GM18951 (cell line): ENCODE results near the gene CKAP5.

Experiments used
- POLR2A ChIP-seq: IDR thresholded peaks from 4 replicates; pipeline ENCODE4 v1.6.1; 2011; ENCODE audit warnings: mild to moderate bottlenecking; ENCODE audit not compliant: insufficient read length, insufficient read depth; ENCODE audit errors: extremely low read depth
- in situ Hi-C: fragments of 300-500 bp; cut with MboI; formaldehyde crosslinking; loops from one replicate; pipeline ENCODE4 v1.12.0; 2022; ENCODE audit warnings: low sequenced_read_pairs, mixed read lengths, inconsistent platforms; ENCODE audit not compliant: unreplicated experiment

Gene CKAP5

DNA sequence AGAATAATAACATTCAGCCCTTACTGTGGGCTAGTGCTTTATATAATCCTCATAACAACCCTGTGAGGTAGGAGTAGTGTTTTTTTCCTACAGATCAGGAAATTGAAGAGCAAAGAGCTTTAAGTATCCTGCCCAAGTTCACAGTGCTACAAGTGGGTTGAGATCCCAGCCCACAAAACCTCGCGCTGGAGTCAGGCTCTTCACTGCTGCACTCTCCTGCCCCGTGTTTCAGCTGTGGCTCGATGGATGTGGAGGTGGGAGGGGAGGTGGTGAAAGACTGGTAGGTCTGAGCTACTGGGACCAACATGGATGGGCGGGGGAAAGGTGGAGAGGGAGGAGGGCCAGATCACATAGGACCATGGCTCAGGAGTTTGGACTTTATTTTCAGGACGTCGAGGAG, 139.2 kb downstream of the CKAP5 start:
- in situ Hi-C loops: no loop called here
- no peak for TF ChIP-seq POLR2A

- no peak for TF ChIP-seq POLR2A
- in situ Hi-C loops: no loop called here
These were observed 140.9 kb downstream of the CKAP5 start for GRCh38 chr11:46705070-46705688.

DNA sequence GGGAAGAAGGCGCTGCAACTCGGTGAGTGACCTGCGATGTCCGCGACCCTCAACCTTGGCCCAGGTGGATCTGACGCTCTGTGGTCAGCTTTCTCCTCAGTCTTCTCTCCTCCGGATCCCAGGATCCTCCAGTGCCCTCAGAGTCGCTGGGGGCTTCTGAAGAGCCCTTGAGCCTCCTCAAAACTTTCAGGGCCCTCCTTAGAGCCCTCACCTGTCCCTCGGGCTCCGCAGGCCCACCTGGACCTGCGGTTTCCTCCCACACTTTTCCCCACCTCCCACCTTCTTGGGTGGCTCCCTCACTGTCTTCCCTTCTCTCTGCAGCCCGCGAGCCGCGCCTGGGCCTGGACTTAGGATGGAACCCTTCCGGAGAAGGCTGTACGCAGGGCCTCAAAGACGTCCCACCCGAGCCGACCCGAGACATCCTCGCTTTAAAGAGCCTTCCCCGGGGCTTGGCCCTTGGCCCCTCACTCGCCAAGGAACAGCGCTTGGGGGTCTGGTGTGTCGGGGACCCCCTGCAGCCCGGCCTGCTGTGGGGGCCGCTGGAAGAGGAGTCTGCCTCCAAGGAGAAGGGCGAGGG, 144.9 kb downstream of the CKAP5 start:
- in situ Hi-C loops: no loop called here
- TF ChIP-seq POLR2A: peak; percentile 8

- in situ Hi-C loops: no loop called here
- peak; percentile 87 for TF ChIP-seq POLR2A
These were observed 145.6 kb downstream of the CKAP5 start, which contains the start of the genes ARHGAP1 and ZNF408 for GRCh38 chr11:46700241-46701077. Gene ARHGAP1 (minus strand): TSS chr11:46700619. CDS start chr11:46696107, 4,512 bp downstream. Gene ZNF408 (plus strand): TSS chr11:46701031. CDS start chr11:46701048, 17 bp downstream.

GRCh38 chr11:46698597-46698996, 147.5 kb downstream of the CKAP5 start:
- in situ Hi-C loops: no loop called here
- TF ChIP-seq POLR2A: no peak

GRCh38 chr11:46697723-46698122, 148.4 kb downstream of the CKAP5 start:
- in situ Hi-C loops: no loop called here
- TF ChIP-seq POLR2A: no peak

- in situ Hi-C loops: no loop called here
- TF ChIP-seq POLR2A: no peak
These were observed 148.8 kb downstream of the CKAP5 start for GRCh38 chr11:46697303-46697702.

DNA sequence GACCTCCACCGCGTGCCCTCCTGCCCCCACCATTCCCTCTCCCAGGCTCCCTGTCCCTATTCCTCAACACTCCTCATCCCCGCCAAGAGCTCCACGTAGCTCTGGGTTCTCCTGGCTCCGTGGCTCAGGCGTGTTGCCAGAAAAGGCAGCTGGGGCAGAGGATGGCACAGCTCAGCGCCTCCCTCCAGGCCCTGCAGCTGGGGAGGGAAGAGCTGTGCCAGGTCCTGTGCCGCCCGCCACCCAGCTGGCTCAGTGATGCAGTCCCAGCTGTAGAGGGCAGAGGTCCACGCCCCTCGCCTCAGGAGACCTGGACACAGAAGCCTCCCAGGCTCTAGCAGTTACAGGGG, 149.9 kb downstream of the CKAP5 start:
- no peak for TF ChIP-seq POLR2A
- in situ Hi-C loops: no loop called here

DNA sequence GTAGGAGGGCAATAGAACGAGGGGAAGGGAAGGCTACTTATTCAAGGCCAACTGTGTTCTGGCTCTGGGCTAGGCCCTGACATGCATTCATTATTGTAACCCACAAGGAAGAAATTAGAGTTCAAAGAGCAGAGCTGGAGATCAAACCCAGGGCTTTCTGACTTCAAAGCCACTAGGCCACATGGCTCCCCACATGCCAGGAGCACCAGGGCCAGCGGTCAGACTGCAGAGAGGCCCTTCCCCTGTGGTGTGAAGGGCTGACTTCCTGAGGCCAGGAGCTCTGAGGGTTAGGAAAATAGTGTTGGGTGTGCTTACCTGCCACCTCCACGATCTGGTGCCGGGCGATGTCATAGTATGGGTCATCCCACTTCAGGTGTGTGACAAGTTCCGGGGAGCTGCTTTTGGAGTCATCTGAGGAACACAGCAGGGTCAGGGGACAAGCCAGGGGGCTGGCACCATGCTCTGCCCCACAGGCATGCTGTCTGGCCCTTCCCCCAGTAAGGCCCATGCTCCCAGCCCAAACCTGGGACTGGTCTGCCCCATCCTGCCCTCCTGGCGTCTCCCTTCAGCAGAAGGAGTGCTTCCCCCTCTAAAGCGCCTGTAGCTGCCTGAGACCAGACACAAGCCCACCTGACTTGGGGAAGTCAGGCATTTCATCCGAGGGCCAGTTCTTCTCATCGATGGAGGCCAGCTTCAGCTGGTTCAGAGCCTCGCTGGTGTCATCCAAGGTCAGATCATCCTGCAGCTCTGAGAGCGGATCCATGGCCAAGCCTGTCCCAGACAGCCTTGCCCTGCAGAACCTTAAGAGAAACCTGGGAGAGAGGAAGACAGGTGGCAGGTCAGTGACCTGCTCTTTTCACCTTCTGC, 150.5 kb downstream of the CKAP5 start:
- no peak for TF ChIP-seq POLR2A
- in situ Hi-C loops: no loop called here

GRCh38 chr11:46694607-46695006, 151.5 kb downstream of the CKAP5 start:
- TF ChIP-seq POLR2A: no peak
- in situ Hi-C loops: no loop called here

DNA sequence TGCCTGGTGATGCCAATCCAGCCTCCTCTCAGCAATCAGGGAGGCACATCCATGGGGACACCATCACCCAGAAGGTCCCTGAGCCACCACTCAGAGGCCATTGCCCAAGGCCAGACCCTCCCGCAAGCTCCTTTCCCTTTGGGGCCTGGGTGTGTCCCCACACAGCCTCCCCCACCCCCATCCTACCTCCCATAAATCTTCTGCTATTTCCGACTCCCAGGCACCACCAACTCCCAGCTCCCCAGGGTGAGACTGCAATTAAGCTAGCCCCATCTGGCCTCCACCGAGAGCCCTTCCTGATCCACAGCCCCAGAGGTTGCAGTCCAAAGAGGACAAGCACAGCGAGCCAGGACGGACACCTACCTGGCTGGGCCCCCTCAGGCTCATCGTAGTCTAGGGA, 152.0 kb downstream of the CKAP5 start:
- no peak for TF ChIP-seq POLR2A
- in situ Hi-C loops: no loop called here

DNA sequence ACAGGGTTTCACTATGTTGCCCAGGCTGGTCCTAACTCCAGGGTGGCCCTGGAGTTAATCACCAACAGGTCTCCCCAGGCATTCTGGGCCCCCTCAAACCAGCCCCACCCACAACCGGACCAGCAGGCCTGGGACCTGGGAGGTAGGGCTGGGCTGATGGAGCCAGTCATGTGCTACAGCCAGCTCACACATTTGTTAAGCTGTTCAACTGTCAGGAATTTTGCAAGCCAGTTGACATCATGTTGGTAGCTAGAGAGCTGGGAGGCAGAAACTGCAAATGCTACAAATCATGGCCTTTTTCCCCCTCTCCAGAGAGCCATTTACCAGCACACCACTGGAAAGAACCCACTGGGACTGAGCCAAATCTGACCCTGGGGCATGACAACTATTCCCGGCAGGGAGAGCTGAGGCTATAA, 152.5 kb downstream of the CKAP5 start:
- in situ Hi-C loops: no loop called here
- no peak for TF ChIP-seq POLR2A
